Breast epithelium (tissue), 4 donors: ENCODE measurements around the gene DCAF15. TPM values are rescaled to one million over a fixed set of nuclear protein-coding genes. Genes with fewer than 3 reads are reported as not detected.

Experiments used
- DNase-seq, 2 donors: peaks; one replicate each; pipeline ENCODE4 v3.0.0-alpha.2; 2019; ENCODE audit warnings: low spot score in 2 of 2
- H3K27ac ChIP-seq, 2 donors: fragments of 200-600 bp; sonication (generic) in 1 of 2; one replicate each; pipeline ENCODE4 v1.5.1; 2016 to 2019; ENCODE audit warnings: mild to moderate bottlenecking in 1 of 2
- H3K27me3 ChIP-seq, 2 donors: fragments of 200-600 bp; sonication (generic) in 1 of 2; one replicate each; pipeline versions ENCODE4 v1.5.1 to v1.6.0; 2017 to 2019; ENCODE audit warnings: control low read depth in 1 of 2, mild to moderate bottlenecking in 1 of 2
- H3K36me3 ChIP-seq: fragments of 200-600 bp; one replicate; pipeline ENCODE4 v1.5.1; 2019
- H3K4me1 ChIP-seq, 2 donors: fragments of 200-600 bp; sonication (generic); one replicate each; pipeline ENCODE4 v1.5.1; 2016 to 2019; ENCODE audit warnings: control low read depth in 1 of 2
- H3K4me3 ChIP-seq, 3 donors: fragments of 200-600 bp; sonication (generic); 1 replicate in 2 of 3; 2 replicates in 1 of 3; pipeline ENCODE4 v1.5.1; 2016 to 2019; ENCODE audit warnings: mild to moderate bottlenecking in 3 of 3, moderate library complexity in 2 of 3
- H3K9me3 ChIP-seq, 2 donors: fragments of 200-600 bp; sonication (generic) in 1 of 2; one replicate each; pipeline ENCODE4 v1.5.1; 2016 to 2019; ENCODE audit warnings: control low read depth in 1 of 2
- CTCF ChIP-seq, 3 donors: fragments of 450-650 bp; IDR thresholded peaks; one replicate each; pipeline ENCODE4 v1.5.1; 2016 to 2017; ENCODE audit warnings: antibody characterized with exemption in 3 of 3, mild to moderate bottlenecking in 3 of 3, moderate library complexity in 3 of 3
- POLR2A ChIP-seq: fragments of 450-650 bp; IDR thresholded peaks from one replicate; pipeline ENCODE4 v1.6.1; 2016; ENCODE audit warnings: antibody characterized with exemption, mild to moderate bottlenecking, moderate library complexity
- POLR2AphosphoS5 ChIP-seq, 3 donors: sonication (generic); formaldehyde crosslinking; IDR thresholded peaks; one replicate each; pipeline ENCODE4 v1.6.1; 2017; ENCODE audit warnings: antibody characterized with exemption in 3 of 3
- intact Hi-C: fragments of 100-400 bp; cut with DNase I; formaldehyde crosslinking; loops from one replicate; pipeline ENCODE4 v1.15.1; 2023; ENCODE audit warnings: low total_unique reads
- total RNA-seq, 3 donors: library from RNA; depleted of rRNA; stranded (reverse); fragments of >200 nt; gene quantifications; one replicate each; pipeline ENCODE4 v1.1.0, GENCODE V29; 2016

The DCAF15 gene
- total RNA-seq, 3 donors from 2014 or later: 13.4 to 22.7 (median 19.0) TPM

DNA sequence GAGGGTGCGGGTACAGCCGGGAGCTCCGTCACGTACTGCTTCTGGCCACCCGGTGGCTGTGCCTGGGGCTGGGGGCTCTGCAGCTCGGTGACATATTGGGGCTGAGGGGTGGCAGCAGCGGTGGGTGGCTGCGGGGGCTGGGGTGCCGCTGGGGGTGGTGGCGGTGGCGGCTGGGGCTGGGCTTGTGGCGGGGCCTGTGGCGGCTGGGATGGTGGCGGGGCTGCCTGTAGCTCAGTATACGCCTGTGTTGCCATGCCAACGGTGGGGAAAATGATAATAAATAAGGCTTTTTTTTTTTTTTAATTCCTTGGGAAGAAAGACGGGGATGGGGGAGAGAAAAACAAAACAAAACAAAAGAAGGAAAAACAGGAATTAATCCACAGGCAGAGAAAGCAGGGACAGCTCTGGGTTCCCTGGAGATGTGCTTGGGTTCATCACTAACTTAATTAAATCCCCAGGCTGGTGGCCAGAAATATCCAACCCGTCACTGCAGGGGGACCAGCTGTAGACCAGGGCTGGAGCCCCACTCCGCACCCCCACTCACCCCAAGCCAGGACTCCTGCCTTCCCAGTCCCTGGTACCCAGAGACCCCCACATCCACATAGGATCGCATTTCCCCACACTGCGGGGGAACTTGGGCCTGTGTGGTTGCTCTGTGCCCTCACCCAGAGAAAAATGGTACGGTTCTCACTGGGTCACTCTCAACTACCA is 41.4 kb downstream of the DCAF15 start:
- H3K9me3 ChIP-seq: peaks cover 0 to 3% of the 10 kb centered on the region in 2 donors
- H3K4me1 ChIP-seq: no peaks in the 10 kb centered on the region
- intact Hi-C loops: no loop called here
- H3K4me3 ChIP-seq: no peak overlapping the region
- DNase-seq: no peak
- no peak overlapping the region for H3K27ac ChIP-seq
- TF ChIP-seq POLR2AphosphoS5 (IDR thresholded peaks at IDR 0.05): no peak
- no peak for TF ChIP-seq CTCF (IDR thresholded peaks at IDR 0.05)
- TF ChIP-seq POLR2A: no peak
- no peaks in the 10 kb centered on the region for H3K27me3 ChIP-seq
- H3K36me3 ChIP-seq: no peaks in the 10 kb centered on the region

DNA sequence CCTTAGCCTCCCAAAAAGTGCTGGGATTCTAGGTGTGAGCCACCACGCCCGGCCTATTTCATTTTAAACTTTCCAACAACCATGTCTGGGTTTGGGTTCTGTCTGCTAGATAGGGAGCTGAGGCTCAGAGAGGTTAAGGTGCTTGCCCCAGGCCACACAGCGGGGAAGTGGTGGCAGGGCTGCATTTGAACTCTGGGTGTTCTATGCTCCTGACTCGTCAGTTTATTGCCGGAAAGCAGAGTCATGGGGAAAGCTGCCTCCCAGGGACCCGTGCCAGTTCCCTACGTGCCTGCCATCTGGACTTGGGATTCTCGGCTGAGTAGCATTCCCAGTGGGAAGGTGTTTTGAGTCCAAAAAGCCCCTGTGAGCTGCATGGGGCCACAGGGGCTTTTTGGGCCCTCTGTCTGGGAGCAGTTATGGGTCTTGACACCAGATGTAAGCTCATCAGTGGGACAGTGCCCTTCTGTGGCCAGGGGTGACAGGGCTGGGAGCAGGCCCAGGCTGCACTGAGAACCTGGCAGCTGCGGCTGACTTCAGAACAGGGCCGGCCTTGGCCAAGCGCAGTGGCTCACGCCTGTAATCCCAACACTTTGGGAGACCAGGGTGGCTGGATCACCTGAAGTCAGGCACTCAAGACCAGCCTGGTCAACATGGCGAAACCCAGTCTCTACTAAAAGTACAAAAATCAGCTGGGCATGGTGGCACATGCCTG is 42.9 kb downstream of the DCAF15 start:
- intact Hi-C loops: no loop called here
- no peaks in the 10 kb centered on the region for H3K36me3 ChIP-seq
- no peak for DNase-seq
- no peak for TF ChIP-seq POLR2A
- TF ChIP-seq CTCF (IDR thresholded peaks at IDR 0.05): no peak
- no peak for TF ChIP-seq POLR2AphosphoS5 (IDR thresholded peaks at IDR 0.05)
- H3K4me3 ChIP-seq: no peak overlapping the region
- peaks cover 0 to 8% of the 10 kb centered on the region in 2 donors for H3K9me3 ChIP-seq
- no peak overlapping the region for H3K27ac ChIP-seq
- H3K27me3 ChIP-seq: no peaks in the 10 kb centered on the region
- no peaks in the 10 kb centered on the region for H3K4me1 ChIP-seq

- no peak for DNase-seq
- no peaks in the 10 kb centered on the region for H3K4me1 ChIP-seq
- no peak for TF ChIP-seq POLR2AphosphoS5 (IDR thresholded peaks at IDR 0.05)
- TF ChIP-seq CTCF (IDR thresholded peaks at IDR 0.05): no peak
- TF ChIP-seq POLR2A: no peak
- peaks cover 0 to 8% of the 10 kb centered on the region in 2 donors for H3K9me3 ChIP-seq
- intact Hi-C loops: no loop called here
- H3K27me3 ChIP-seq: no peaks in the 10 kb centered on the region
- H3K27ac ChIP-seq: no peak overlapping the region
- H3K36me3 ChIP-seq: no peaks in the 10 kb centered on the region
- no peak overlapping the region for H3K4me3 ChIP-seq
Measured at GRCh38 chr19:13995878-13996765, 43.8 kb downstream of the DCAF15 start.

DNA sequence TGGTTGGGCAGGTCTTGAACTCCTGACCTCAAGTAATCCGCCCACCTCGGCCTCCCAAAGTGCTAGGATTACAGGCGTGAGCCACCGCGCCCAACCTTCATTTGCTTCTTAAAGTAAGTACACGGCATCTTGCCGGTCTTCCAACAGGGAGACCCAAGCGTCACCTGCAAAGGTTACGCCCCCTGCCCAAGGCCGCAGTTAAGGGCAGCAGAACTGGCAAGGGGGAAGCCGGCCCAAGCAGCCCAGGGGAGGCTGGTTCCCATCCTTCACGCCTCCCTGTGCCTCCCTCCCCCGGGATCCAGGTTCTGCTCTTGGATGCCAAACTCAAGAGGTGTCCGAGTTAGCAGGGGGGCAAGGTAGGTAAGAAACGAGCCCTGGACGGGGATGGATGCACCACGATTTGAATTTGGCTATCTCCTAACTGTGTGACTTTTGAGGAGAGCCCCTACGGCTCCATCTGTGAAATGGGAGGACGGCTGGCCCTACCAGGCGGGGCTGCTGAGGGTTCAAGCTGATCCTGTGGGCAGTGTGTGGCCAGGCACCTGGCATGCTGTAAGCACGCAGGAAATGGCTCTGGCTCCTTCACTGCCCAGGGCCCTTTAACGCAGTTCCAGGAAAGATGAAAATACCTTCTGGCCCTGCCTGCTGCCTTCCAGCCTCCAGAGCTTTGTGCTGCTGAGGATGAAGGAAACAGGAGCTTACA is 44.8 kb downstream of the DCAF15 start:
- no peak for DNase-seq
- no peak for TF ChIP-seq POLR2AphosphoS5 (IDR thresholded peaks at IDR 0.05)
- no peak for TF ChIP-seq POLR2A
- Histone ChIP-seq H3K4me3 (no peak overlapping the region), H3K9me3 (peaks cover 0 to 8% of the 10 kb centered on the region in 2 donors), H3K36me3 (no peaks in the 10 kb centered on the region), H3K27me3 (no peaks in the 10 kb centered on the region), H3K27ac (no peak overlapping the region), H3K4me1 (no peaks in the 10 kb centered on the region)
- intact Hi-C loops: no loop called here

DNA sequence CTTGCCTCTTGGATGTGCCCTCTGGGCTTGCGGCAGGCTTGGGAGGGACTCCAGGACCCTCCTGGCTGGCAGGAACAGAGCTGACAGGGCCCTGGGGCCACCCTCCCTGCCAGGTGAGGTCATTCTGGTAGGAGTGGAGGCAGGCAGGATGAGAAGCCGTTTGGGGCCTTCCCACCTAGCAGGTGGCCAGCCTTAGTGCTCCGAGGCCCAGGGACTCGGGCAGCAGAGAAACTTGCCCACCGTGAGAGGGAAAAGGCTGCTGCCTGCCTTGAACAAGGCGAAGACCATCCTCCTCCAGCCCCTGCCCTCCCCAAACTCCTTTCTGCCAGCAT is 45.3 kb downstream of the DCAF15 start:
- intact Hi-C loops: no loop called here
- TF ChIP-seq CTCF (IDR thresholded peaks at IDR 0.05) (no peak), POLR2AphosphoS5 (IDR thresholded peaks at IDR 0.05) (no peak), POLR2A (no peak)
- Histone ChIP-seq H3K4me3 (no peak overlapping the region), H3K36me3 (no peaks in the 10 kb centered on the region), H3K27me3 (no peaks in the 10 kb centered on the region), H3K4me1 (peaks cover 0 to 3% of the 10 kb centered on the region in 2 donors), H3K9me3 (peaks cover 0 to 8% of the 10 kb centered on the region in 2 donors), H3K27ac (no peak overlapping the region)
- DNase-seq: no peak
